Head of caudate nucleus (tissue), 42 donors: ENCODE measurements around the gene SIDT2.
"Not testable (repeated sequence)": the region's sequence is repeated elsewhere in the genome, so short reads cannot be mapped to it uniquely, and the experiment has no call there.

ENCODE experiments used
- DNase-seq, 42 donors: peaks; one replicate each; pipeline versions ENCODE4 v3.0.0 to v3.0.0-alpha.2; 2020 to 2021; ENCODE audit warnings: mixed read lengths in 7 of 42
- intact Hi-C: fragments of 100-400 bp; cut with DNase I; formaldehyde crosslinking; loops from one replicate; pipeline ENCODE4 v1.15.0; 2022

SIDT2 gene

GRCh38 chr11:117199053-117199915 is 20.7 kb downstream of the SIDT2 start, which contains the start of gene TAGLN:
TSS of gene TAGLN (plus strand) at chr11:117199370. CDS start at chr11:117203014, 3,644 bp downstream.
- peak in 41 of 42 donors; percentile 24 to 89 (median 62) for DNase-seq
- intact Hi-C loops = no loop called here

DNA sequence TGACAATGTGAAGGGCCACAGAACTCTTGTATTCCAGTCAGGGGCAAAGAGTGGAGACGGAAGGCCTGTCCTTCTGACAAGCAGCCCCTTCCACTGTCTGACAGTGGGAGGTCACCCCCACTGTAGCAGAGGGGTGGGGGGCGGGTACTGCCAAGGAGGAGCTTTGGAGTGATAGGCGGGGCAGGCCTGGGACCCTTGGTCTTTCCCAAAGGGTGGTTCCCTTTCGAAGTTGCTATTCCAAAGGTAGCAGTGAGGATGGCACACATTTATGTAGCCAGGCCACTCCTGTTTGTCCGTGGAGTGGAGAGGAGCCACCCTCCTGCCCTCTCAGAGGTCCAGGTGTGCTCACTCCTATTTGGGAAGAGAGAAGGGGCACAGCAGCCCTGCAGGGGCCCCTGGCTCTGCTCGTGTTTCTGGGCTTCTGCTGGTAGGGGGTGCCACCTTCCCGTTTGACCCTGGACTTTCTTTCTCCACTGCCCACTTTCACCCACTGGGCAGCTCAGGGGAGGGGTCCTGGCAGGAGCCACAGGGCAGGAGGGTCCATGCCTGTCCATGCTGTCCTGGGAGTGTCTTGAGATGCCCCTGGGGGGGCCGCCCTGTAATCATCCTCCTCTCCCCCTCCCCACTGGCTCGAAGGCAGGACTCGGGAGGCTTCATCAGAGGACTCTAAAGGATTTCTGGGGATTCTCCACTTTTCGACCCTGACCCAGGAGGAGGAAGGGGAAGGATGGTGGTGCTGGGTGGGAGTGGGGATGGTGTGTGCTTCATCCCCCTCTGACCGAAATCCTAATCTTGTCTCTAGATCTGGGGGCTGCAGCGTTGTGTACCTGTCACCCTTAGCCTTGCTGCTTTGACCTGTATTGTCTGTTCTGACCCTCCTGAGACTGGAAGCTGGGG is 21.6 kb downstream of the SIDT2 start:
- no peak for DNase-seq
- intact Hi-C loops = no loop called here

- DNase-seq = no peak
- intact Hi-C loops = no loop called here
These were observed 22.5 kb downstream of the SIDT2 start for GRCh38 chr11:117200813-117201657.

- DNase-seq = no peak
These were observed 23.2 kb downstream of the SIDT2 start for GRCh38 chr11:117201658-117202305.

DNA sequence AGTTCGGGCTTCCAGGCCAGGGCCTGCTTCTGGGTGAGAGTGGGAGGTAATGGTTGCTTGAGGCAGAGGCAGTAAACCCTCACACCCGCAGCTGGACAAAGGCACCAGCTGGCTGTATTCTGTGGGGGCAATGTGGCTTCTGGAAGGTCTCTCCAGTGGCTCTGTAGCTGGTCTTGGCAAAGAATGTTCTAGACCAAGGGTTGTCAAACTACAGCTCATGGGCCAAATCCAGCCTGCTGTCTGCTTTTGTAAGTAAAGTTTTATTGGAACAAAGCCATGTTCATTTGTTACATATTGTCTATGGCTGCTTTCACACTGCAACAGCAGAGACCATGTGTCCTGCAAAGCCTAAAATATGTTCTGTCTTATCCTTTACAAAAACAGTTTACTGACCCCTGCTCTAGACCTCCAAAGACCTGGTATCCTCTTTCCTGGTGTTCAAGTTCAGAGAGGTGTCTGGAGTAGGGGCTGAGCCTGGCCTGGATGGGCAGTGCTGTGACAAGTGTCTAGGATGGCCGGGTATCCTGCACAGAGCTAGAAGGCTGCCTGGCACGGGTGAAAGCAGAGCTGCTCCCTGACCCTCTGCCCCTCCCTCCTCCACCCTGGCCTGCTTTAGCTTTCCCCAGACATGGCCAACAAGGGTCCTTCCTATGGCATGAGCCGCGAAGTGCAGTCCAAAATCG is 24.0 kb downstream of the SIDT2 start:
- intact Hi-C loops = no loop called here
- no peak for DNase-seq

More at GRCh38 chr11:117201658-117202305, 23.2 kb downstream of the SIDT2 start:
- intact Hi-C loops = no loop called here

GRCh38 chr11:117203069-117203407 is 24.5 kb downstream of the SIDT2 start:
- intact Hi-C loops = no loop called here
- DNase-seq = no peak

DNA sequence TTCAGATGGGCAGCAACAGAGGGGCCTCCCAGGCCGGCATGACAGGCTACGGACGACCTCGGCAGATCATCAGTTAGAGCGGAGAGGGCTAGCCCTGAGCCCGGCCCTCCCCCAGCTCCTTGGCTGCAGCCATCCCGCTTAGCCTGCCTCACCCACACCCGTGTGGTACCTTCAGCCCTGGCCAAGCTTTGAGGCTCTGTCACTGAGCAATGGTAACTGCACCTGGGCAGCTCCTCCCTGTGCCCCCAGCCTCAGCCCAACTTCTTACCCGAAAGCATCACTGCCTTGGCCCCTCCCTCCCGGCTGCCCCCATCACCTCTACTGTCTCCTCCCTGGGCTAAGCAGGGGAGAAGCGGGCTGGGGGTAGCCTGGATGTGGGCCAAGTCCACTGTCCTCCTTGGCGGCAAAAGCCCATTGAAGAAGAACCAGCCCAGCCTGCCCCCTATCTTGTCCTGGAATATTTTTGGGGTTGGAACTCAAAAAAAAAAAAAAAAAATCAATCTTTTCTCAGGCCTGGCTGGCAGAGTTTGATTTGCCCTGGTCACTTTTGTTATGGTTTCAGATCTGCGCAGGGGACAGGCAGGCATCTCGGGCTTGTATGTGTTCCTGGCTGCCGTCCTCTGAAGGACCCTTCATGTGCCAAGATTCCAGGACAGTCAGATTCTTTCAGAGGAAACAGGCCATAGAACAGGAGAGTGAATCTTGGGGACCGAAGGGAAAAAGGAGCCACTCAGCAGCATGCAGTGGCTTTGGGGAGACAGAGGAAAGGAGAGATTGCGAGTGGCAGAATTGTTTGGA is 25.9 kb downstream of the SIDT2 start:
- DNase-seq = no peak
- intact Hi-C loops = no loop called here

DNA sequence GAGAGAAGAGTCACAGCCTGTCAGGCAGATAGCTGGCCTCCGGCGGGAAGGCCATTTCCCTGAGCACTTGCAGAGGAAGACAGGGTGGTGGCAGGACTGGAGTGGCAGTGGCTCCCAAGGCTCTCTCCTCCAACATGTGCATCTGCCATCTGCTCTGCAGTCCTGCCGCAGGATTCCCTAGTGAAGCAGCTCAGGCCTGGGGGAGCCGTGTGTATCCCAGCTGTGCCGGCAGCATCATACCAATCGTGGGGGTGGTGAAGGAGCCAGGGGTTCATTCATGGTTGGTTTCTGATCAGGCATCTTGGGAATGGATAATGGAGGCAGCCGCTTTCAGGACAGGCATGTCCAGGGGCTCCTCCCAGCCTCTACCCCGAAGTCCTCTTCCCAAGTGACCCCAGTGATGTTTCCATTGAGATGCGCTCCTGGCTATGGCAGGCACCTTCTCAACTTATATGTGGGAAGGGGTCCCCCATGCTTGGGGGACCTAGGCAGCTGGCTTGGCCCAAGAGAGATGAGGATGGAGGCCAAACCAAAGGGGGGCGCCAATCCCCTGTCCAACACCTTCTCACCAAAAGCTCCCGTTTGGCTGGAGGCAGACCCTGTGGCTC is 26.8 kb downstream of the SIDT2 start:
- intact Hi-C loops = no loop called here
- no peak for DNase-seq

DNA sequence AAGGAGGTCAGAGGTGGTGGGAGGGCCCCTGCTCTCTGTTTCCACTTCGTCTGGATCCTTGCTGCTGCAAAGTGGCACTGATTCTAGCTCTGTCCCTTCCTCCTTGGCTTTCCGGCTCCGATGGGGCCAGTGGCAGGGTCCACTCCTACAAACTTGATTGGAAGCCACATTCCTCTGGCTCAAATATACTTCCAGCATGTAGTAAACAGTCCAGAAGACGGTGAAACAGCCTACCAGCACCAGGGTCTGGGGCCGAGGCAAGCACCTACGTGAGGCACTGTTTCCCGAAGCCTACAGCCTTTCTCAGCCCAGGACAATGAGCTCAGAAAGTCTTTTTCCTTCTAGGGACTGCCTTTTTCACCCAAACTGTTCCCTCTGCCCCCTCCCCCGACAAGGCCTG is 27.6 kb downstream of the SIDT2 start:
- DNase-seq, intact Hi-C loops: not testable (repeated sequence)

DNA sequence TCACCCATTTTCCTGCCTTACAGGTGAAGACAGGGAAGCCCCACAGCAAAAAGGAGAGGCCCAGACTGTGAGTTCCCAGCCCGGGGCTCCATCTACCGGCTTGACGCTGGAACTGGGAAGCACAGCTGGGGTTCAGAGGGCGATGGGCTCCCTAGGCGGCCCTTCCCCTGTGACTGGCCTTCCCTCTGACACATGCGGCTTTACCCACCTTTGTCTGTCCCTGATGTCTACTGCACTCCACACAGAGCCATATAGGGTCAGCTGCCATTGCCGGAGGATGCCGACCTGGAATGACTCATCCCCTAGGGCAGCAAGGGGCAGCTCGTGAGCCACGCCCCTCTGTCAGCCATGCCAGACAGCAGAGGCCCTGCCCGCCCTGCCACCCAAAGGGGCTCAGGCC is 28.3 kb downstream of the SIDT2 start:
- DNase-seq, intact Hi-C loops: not testable (repeated sequence)

DNA sequence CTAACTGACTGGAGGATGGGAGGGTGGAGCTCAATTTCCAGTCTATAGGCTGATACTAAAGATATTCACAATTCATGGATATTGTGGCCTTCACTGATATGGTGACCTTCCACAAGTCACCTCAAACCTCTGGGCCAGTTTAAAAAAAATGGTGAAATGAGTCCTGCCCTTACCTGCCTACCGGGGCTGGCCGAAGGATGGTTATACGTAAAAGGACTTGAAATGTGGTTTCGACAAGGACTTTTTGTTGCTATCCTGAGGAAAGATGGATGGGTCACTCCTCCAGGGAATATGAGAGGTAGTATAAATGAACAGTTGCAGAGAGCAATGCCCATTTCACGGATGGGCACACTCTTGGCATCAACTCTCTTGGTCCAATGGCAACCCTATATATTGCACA is 28.9 kb downstream of the SIDT2 start:
- intact Hi-C loops = not testable (repeated sequence)

GRCh38 chr11:117208710-117209109 is 30.2 kb downstream of the SIDT2 start:
- DNase-seq, intact Hi-C loops: not testable (repeated sequence)

More for the DNA sequence above, 28.9 kb downstream of the SIDT2 start:
- not testable (repeated sequence) for DNase-seq

DNA sequence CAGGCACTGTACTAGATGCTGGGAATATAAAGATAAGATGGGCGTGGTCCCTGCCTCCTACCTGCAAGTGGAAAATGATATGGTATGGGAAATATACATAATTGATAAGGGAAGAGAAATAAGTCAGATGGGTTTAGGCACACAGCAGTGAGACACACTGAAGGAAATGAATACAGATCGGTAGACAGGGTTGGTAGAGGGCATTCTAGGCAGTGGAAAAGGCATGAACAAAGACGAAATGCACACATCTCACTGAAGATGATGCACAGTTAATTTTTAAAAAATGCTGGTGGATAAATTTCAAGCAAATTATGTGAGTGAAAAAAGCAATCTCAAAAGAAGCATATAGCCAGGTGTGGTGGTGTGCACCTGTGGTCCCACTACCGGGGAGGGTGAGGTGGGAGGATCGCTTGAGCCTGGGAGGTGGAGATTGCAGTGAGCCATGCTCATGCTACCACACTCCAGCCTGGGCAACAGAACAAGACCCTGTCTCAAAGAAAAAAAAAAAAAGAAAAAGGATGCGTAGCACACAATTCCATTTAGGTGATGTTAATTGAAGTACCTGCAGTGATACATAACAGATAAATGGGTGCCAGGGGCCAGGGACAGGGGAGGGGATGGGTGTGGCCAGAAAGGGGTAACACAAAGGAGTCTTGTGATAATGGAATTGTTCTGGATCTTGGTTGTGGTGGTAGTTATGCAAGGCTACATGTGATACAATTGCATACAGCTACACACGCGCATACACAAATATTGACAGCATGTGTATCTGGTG is 31.0 kb downstream of the SIDT2 start:
- DNase-seq, intact Hi-C loops: not testable (repeated sequence)

- intact Hi-C loops = no loop called here
- DNase-seq = no peak
These were observed 32.1 kb downstream of the SIDT2 start for GRCh38 chr11:117210620-117211019.

- DNase-seq = no peak
- intact Hi-C loops = no loop called here
These were observed 34.3 kb downstream of the SIDT2 start for GRCh38 chr11:117212697-117213355.
